ENCODE results near the gene IQCC.

IQCC gene

GRCh38 chr1:32201011-32201855, 4.2 kb upstream of the IQCC start:
- H3K27ac ChIP-seq (ENCODE audit: extremely low read depth, low read depth, low read length), result no peak overlapping the region
- H3K4me3 ChIP-seq (ENCODE audit: low read depth, low read length), result peak overlapping the region; percentile 49
- no peaks in the 10 kb centered on the region; the same call in 1 of the 2 replicates for H3K4me1 ChIP-seq (ENCODE audit: control insufficient read depth, insufficient read depth, low read length)
- CTCF ChIA-PET, result interaction anchor here (0.5 to 1.2 kb wide), 4 partner anchors 19 to 127 kb away, joined by 3 to 4 read pairs (median 3); partner anchors contain the start of gene TXLNA
- peaks cover 0 to 47% of the 10 kb centered on the region in 2 experiments; a peak in 1 of 3 replicates for H3K36me3 ChIP-seq (ENCODE audit: control insufficient read depth in 2 of 2, insufficient read depth in 1 of 2, low read length in 2 of 2)
- H3K9me3 ChIP-seq (ENCODE audit: control insufficient read depth, insufficient read depth, low read depth, low read length), result no peaks in the 10 kb centered on the region
- POLR2A ChIA-PET, result interaction anchor here (0.6 to 3.5 kb wide), 9 partner anchors 8 to 209 kb away, joined by 3 to 16 read pairs (median 5); partner anchors contain the start of genes DCDC2B, KPNA6 and MARCKSL1
- peak; percentile 45; the same call in 1 of the 2 replicates for TF ChIP-seq ZIC2 (tag by site-specific recombination; IDR thresholded peaks at IDR 0.05)
- TF ChIP-seq ZBTB20 (tag by site-specific recombination; IDR thresholded peaks at IDR 0.05), result 0 out of 2 replicates have a peak, but pooled peaks have one; percentile 32
- TF ChIP-seq ZNF239 (tag by site-specific recombination; IDR thresholded peaks at IDR 0.05), result no peak
- peak; percentile 79 for TF ChIP-seq SP2 (tag by site-specific recombination; IDR thresholded peaks at IDR 0.05)
- TF ChIP-seq KLF9 (tag by site-specific recombination; IDR thresholded peaks at IDR 0.05; ENCODE audit: low read depth), result peak; percentile 63
- TF ChIP-seq ZNF335 (tag by site-specific recombination; conservative IDR thresholded peaks at IDR 0.05), result peak; percentile 74
- TF ChIP-seq ZNF513 (tag by site-specific recombination; IDR thresholded peaks at IDR 0.05), result no peak
- TF ChIP-seq ZFP69B (tag by site-specific recombination; IDR thresholded peaks at IDR 0.05), result no peak
- TF ChIP-seq PATZ1 (tag by site-specific recombination; IDR thresholded peaks at IDR 0.05), result peak; percentile 6; the same call in 1 of the 2 replicates
- TF ChIP-seq, protein P1, sequence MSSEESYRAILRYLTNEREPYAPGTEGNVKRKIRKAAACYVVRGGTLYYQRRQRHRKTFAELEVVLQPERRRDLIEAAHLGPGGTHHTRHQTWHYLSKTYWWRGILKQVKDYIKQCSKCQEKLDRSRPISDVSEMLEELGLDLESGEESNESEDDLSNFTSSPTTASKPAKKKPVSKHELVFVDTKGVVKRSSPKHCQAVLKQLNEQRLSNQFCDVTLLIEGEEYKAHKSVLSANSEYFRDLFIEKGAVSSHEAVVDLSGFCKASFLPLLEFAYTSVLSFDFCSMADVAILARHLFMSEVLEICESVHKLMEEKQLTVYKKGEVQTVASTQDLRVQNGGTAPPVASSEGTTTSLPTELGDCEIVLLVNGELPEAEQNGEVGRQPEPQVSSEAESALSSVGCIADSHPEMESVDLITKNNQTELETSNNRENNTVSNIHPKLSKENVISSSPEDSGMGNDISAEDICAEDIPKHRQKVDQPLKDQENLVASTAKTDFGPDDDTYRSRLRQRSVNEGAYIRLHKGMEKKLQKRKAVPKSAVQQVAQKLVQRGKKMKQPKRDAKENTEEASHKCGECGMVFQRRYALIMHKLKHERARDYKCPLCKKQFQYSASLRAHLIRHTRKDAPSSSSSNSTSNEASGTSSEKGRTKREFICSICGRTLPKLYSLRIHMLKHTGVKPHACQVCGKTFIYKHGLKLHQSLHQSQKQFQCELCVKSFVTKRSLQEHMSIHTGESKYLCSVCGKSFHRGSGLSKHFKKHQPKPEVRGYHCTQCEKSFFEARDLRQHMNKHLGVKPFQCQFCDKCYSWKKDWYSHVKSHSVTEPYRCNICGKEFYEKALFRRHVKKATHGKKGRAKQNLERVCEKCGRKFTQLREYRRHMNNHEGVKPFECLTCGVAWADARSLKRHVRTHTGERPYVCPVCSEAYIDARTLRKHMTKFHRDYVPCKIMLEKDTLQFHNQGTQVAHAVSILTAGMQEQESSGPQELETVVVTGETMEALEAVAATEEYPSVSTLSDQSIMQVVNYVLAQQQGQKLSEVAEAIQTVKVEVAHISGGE (tag by site-specific recombination; conservative IDR thresholded peaks at IDR 0.05; ENCODE audit: low read depth), result peak; percentile 25; the same call in 1 of the 2 replicates
- no peak for TF ChIP-seq ZBTB21 (tag by site-specific recombination; IDR thresholded peaks at IDR 0.05)
- TF ChIP-seq KLF1 (tag by site-specific recombination; IDR thresholded peaks at IDR 0.05), result peak; percentile 38; the same call in 1 of the 2 replicates
- TF ChIP-seq ZSCAN30 (tag by site-specific recombination; IDR thresholded peaks at IDR 0.05), result peak; percentile 57; the same call in 1 of the 2 replicates
- 0 out of 2 replicates have a peak, but pooled peaks have one; percentile 17 for TF ChIP-seq ZNF423 (tag by site-specific recombination; IDR thresholded peaks at IDR 0.05)
- peak; percentile 89 for TF ChIP-seq OSR2 (tag by site-specific recombination; IDR thresholded peaks at IDR 0.05)
- no peak for TF ChIP-seq ZNF362 (tag by site-specific recombination; IDR thresholded peaks at IDR 0.05)
- TF ChIP-seq ZNF629 (tag by site-specific recombination; IDR thresholded peaks at IDR 0.05), result no peak
- TF ChIP-seq, protein P2, sequence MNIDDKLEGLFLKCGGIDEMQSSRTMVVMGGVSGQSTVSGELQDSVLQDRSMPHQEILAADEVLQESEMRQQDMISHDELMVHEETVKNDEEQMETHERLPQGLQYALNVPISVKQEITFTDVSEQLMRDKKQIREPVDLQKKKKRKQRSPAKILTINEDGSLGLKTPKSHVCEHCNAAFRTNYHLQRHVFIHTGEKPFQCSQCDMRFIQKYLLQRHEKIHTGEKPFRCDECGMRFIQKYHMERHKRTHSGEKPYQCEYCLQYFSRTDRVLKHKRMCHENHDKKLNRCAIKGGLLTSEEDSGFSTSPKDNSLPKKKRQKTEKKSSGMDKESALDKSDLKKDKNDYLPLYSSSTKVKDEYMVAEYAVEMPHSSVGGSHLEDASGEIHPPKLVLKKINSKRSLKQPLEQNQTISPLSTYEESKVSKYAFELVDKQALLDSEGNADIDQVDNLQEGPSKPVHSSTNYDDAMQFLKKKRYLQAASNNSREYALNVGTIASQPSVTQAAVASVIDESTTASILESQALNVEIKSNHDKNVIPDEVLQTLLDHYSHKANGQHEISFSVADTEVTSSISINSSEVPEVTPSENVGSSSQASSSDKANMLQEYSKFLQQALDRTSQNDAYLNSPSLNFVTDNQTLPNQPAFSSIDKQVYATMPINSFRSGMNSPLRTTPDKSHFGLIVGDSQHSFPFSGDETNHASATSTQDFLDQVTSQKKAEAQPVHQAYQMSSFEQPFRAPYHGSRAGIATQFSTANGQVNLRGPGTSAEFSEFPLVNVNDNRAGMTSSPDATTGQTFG (tag by site-specific recombination; IDR thresholded peaks at IDR 0.05; ENCODE audit: borderline replicate concordance), result no peak
- TF ChIP-seq PRDM10 (tag by site-specific recombination; IDR thresholded peaks at IDR 0.05), result peak; percentile 91
- 0 out of 2 replicates have a peak, but pooled peaks have one; percentile 10 for TF ChIP-seq KLF8 (tag by site-specific recombination; IDR thresholded peaks at IDR 0.05)
- TF ChIP-seq ZEB2 (tag by site-specific recombination; IDR thresholded peaks at IDR 0.05), result no peak
